Neural cell (in vitro differentiated cells): ENCODE measurements around the gene HSD17B14.

Source experiments
- CTCF ChIP-seq: fragments of 450-650 bp; IDR thresholded peaks from 2 replicates; pipeline ENCODE4 v1.5.1; 2014; ENCODE audit warnings: antibody characterized with exemption, mild to moderate bottlenecking, moderate library complexity; ENCODE audit not compliant: poor library complexity, severe bottlenecking
- EP300 ChIP-seq: fragments of 450-650 bp; conservative IDR thresholded peaks from 2 replicates; pipeline ENCODE4 v1.6.1; 2014; ENCODE audit warnings: antibody characterized with exemption, mild to moderate bottlenecking, moderate library complexity; ENCODE audit not compliant: poor library complexity, severe bottlenecking
- EZH2 ChIP-seq: fragments of 200-600, 300-800 bp; shearing (Covaris generic), sonication (generic); IDR thresholded peaks from 2 replicates; pipeline ENCODE4 v1.6.1; 2014; ENCODE audit warnings: antibody characterized with exemption, low read length, borderline replicate concordance, mild to moderate bottlenecking; ENCODE audit not compliant: insufficient read depth, poor library complexity, severe bottlenecking
- MXI1 ChIP-seq: fragments of 450-650 bp; conservative IDR thresholded peaks from 2 replicates; pipeline ENCODE4 v1.6.1; 2014; ENCODE audit warnings: antibody characterized with exemption, mild to moderate bottlenecking; ENCODE audit not compliant: poor library complexity, severe bottlenecking
- POLR2AphosphoS5 ChIP-seq: IDR thresholded peaks from 2 replicates; pipeline ENCODE4 v1.6.1; 2012
- TAF1 ChIP-seq: IDR thresholded peaks from 2 replicates; pipeline ENCODE4 v1.6.1; 2012; ENCODE audit warnings: low read depth

- TF ChIP-seq CTCF, result no peak
- TF ChIP-seq EP300, result no peak
- TF ChIP-seq EZH2, result no peak
- no peak for TF ChIP-seq MXI1
- no peak for TF ChIP-seq TAF1
- TF ChIP-seq POLR2AphosphoS5, result no peak
These were observed 58.6 kb downstream of the HSD17B14 start for GRCh38 chr19:48777720-48778119.
